GM06990 (cell line): ENCODE data around the gene SYNDIG1.

ENCODE experiments used
- DNase-seq: peaks from one replicate; pipeline ENCODE4 v3.0.0-alpha.2; 2011; ENCODE audit not compliant: insufficient read length; ENCODE audit errors: extremely low read depth
- H3K27me3 ChIP-seq: replicated peaks from 2 replicates; pipeline ENCODE4 v1.6.0; 2011; ENCODE audit warnings: low read length; ENCODE audit not compliant: control insufficient read depth, insufficient read depth
- H3K36me3 ChIP-seq: 2 replicates; pipeline ENCODE4 v1.5.1; 2011; ENCODE audit warnings: low read length; ENCODE audit not compliant: control insufficient read depth, insufficient read depth
- H3K4me3 ChIP-seq: replicated peaks from 2 replicates; pipeline ENCODE4 v1.5.1; 2011; ENCODE audit warnings: low read depth, mild to moderate bottlenecking, control low read depth, low read length
- TF ChIP-seq, protein P1 (sequence below): IDR thresholded peaks from 2 replicates; pipeline ENCODE4 v1.5.1; 2011; ENCODE audit warnings: low read length, control low read depth, mild to moderate bottlenecking, inconsistent platforms; ENCODE audit not compliant: insufficient read depth, poor library complexity, severe bottlenecking

The SYNDIG1 gene

GRCh38 chr20:24684421-24684871 lies 215.0 kb downstream of the SYNDIG1 start:
- TF ChIP-seq, protein P1, sequence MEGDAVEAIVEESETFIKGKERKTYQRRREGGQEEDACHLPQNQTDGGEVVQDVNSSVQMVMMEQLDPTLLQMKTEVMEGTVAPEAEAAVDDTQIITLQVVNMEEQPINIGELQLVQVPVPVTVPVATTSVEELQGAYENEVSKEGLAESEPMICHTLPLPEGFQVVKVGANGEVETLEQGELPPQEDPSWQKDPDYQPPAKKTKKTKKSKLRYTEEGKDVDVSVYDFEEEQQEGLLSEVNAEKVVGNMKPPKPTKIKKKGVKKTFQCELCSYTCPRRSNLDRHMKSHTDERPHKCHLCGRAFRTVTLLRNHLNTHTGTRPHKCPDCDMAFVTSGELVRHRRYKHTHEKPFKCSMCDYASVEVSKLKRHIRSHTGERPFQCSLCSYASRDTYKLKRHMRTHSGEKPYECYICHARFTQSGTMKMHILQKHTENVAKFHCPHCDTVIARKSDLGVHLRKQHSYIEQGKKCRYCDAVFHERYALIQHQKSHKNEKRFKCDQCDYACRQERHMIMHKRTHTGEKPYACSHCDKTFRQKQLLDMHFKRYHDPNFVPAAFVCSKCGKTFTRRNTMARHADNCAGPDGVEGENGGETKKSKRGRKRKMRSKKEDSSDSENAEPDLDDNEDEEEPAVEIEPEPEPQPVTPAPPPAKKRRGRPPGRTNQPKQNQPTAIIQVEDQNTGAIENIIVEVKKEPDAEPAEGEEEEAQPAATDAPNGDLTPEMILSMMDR: no peak
- Histone ChIP-seq H3K36me3 (no peaks in the 10 kb centered on the region), H3K27me3 (no peaks in the 10 kb centered on the region), H3K4me3 (no peak overlapping the region)
- no peak for DNase-seq

DNA sequence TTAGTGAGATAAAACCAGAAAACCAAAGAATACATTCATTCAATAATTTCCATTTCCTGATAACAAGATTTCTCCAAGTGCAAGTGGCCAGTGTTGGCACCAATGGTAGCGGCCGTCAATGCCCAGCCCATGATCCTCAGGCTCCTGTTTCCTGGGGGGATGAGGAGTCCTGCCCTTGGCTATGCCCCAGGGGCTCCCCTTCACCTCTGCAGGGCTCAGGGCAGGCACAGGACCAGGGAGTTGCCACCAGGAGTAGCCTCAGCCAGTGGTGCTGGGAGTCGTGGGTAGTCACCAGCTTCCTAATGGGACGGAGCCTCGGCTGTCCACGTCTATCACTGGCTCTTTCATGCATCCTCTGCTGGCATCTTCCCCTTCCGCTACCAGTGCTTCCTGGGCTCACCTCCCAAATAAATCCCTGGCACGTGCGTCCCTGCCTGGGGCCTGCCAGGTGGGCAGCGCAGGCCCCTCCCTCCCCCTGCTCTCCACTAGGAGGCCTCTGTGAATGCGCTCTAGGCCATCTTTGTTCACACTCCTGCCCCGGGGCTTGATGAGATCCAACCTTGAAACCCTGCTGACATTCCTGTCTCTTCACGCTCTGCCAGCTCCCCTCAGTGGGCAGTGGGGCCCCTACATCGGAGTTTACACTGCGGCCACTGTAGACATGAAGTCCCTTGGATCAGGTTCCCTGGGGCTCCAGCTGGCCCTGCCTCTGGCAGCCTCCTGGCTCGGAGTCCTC lies 215.7 kb downstream of the SYNDIG1 start:
- no peaks in the 10 kb centered on the region for H3K36me3 ChIP-seq
- TF ChIP-seq, protein P1: no peak
- DNase-seq: no peak

DNA sequence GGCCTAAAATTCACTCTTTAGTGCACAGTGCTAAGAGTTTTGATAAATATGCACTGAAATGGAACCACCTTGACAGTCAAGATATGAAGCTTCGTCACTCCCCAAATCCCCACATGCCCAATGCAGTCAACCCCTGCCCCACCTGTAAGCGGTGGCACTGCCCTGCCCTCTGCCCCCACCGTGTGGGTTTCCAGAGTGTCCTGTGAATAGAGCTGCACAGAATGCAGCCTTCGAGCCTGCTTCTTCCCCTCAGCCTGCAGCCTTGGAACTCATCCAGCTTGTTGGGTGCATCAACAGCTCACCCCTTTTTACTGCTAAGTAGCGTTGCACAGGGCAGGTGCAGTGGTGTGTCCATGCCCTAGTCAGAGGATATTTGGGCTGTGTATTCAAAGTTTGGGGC lies 216.3 kb downstream of the SYNDIG1 start:
- no peak for DNase-seq
- H3K27me3 ChIP-seq: no peaks in the 10 kb centered on the region
- TF ChIP-seq, protein P1: no peak
- no peaks in the 10 kb centered on the region for H3K36me3 ChIP-seq
- no peak overlapping the region for H3K4me3 ChIP-seq

More for the DNA sequence above, 215.7 kb downstream of the SYNDIG1 start:
- Histone ChIP-seq H3K4me3 (no peak overlapping the region), H3K27me3 (no peaks in the 10 kb centered on the region)

- no peaks in the 10 kb centered on the region for H3K27me3 ChIP-seq
- no peak overlapping the region for H3K4me3 ChIP-seq
- no peak for DNase-seq
- TF ChIP-seq, protein P1: no peak
- H3K36me3 ChIP-seq: no peaks in the 10 kb centered on the region
Measured at GRCh38 chr20:24686156-24686555, 216.7 kb downstream of the SYNDIG1 start.

- TF ChIP-seq, protein P1: no peak
- H3K27me3 ChIP-seq: no peaks in the 10 kb centered on the region
- no peak for DNase-seq
- no peak overlapping the region for H3K4me3 ChIP-seq
- no peaks in the 10 kb centered on the region for H3K36me3 ChIP-seq
Measured at GRCh38 chr20:24690408-24690807, 221.0 kb downstream of the SYNDIG1 start.
